Mesenchymal stem cell (in vitro differentiated cells and primary cell): ENCODE data around the gene OSBPL3.

Experiments
- DNase-seq: peaks from one replicate; pipeline ENCODE4 v3.0.0-alpha.2; 2013
- H2AFZ ChIP-seq: one replicate; pipeline ENCODE4 v1.6.1; 2013; ENCODE audit warnings: low read depth, mild to moderate bottlenecking, control low read depth, inconsistent platforms, low read length, moderate library complexity
- H2AK5ac ChIP-seq: 2 replicates; pipeline ENCODE4 v1.6.1; 2013; ENCODE audit warnings: low read length, moderate library complexity, mild to moderate bottlenecking, inconsistent platforms; ENCODE audit not compliant: severe bottlenecking
- H2BK120ac ChIP-seq: one replicate; pipeline ENCODE4 v1.6.1; 2013; ENCODE audit warnings: low read depth, mild to moderate bottlenecking, inconsistent platforms, low read length, moderate library complexity
- H2BK12ac ChIP-seq, 2 experiments: one replicate each; pipeline ENCODE4 v1.6.1; 2013; ENCODE audit warnings: inconsistent platforms in 2 of 2, low read length in 2 of 2, mild to moderate bottlenecking in 2 of 2, moderate library complexity in 2 of 2, control low read depth in 1 of 2
- H2BK15ac ChIP-seq: one replicate; pipeline ENCODE4 v1.6.1; 2013; ENCODE audit warnings: mild to moderate bottlenecking, low read depth, inconsistent platforms; ENCODE audit not compliant: poor library complexity, severe bottlenecking
- H2BK5ac ChIP-seq: 2 replicates; pipeline ENCODE4 v1.6.1; 2013; ENCODE audit warnings: low read depth, mild to moderate bottlenecking, low read length, control low read depth, inconsistent platforms; ENCODE audit not compliant: poor library complexity, severe bottlenecking
- H3K14ac ChIP-seq, 2 experiments: one replicate each; pipeline ENCODE4 v1.6.1; 2013; ENCODE audit warnings: inconsistent platforms in 2 of 2, low read length in 2 of 2, control low read depth in 1 of 2, mild to moderate bottlenecking in 1 of 2, moderate library complexity in 1 of 2
- H3K18ac ChIP-seq, 2 experiments: one replicate each; pipeline ENCODE4 v1.6.1; 2013; ENCODE audit warnings: inconsistent platforms in 2 of 2, low read length in 2 of 2, control low read depth in 1 of 2, low read depth in 1 of 2, mild to moderate bottlenecking in 1 of 2
- H3K23ac ChIP-seq, 2 experiments: one replicate each; pipeline ENCODE4 v1.6.1; 2013; ENCODE audit warnings: inconsistent platforms in 2 of 2, low read length in 2 of 2, mild to moderate bottlenecking in 2 of 2, moderate library complexity in 2 of 2, control low read depth in 1 of 2
- H3K27ac ChIP-seq: 2 replicates; pipeline ENCODE4 v1.5.1; 2013; ENCODE audit warnings: mild to moderate bottlenecking, moderate library complexity, low read length, control low read depth, inconsistent platforms; ENCODE audit not compliant: poor library complexity, severe bottlenecking
- H3K27me3 ChIP-seq, 2 experiments: 2 replicates each; pipeline versions ENCODE4 v1.6.1 to v1.7.0; 2013; ENCODE audit warnings: low read length in 2 of 2, mild to moderate bottlenecking in 2 of 2, moderate library complexity in 2 of 2, control low read depth in 1 of 2, inconsistent platforms in 1 of 2; ENCODE audit not compliant: control insufficient read depth in 1 of 2, insufficient read depth in 1 of 2
- H3K36me3 ChIP-seq, 2 experiments: 2 replicates each; pipeline versions ENCODE4 v1.6.1 to v1.7.0; 2013; ENCODE audit warnings: low read length in 2 of 2, control low read depth in 1 of 2, inconsistent platforms in 1 of 2, low read depth in 1 of 2, mild to moderate bottlenecking in 1 of 2; ENCODE audit not compliant: insufficient read depth in 2 of 2, control insufficient read depth in 1 of 2
- H3K4ac ChIP-seq, 2 experiments: one replicate each; pipeline ENCODE4 v1.6.1; 2013; ENCODE audit warnings: inconsistent platforms in 2 of 2, low read length in 2 of 2, mild to moderate bottlenecking in 2 of 2, moderate library complexity in 2 of 2, control low read depth in 1 of 2, low read depth in 1 of 2
- H3K4me1 ChIP-seq: 2 replicates; pipeline ENCODE4 v1.6.1; 2013; ENCODE audit warnings: low read depth, low read length, control low read depth; ENCODE audit not compliant: control insufficient read depth, insufficient read depth
- H3K4me2 ChIP-seq: 2 replicates; pipeline ENCODE4 v1.6.1; 2013; ENCODE audit warnings: low read length, mild to moderate bottlenecking, inconsistent platforms; ENCODE audit not compliant: poor library complexity, severe bottlenecking
- H3K4me3 ChIP-seq, 2 experiments: 2 replicates each; pipeline versions ENCODE4 v1.5.1 to v1.7.0; 2013; ENCODE audit warnings: low read length in 2 of 2, mild to moderate bottlenecking in 2 of 2, control low read depth in 1 of 2, low read depth in 1 of 2; ENCODE audit not compliant: insufficient read depth in 1 of 2
- H3K79me1 ChIP-seq: replicated peaks from 2 replicates; pipeline ENCODE4 v1.6.1; 2013; ENCODE audit warnings: mild to moderate bottlenecking, control low read depth, low read length, inconsistent platforms; ENCODE audit not compliant: poor library complexity, severe bottlenecking
- H3K9ac ChIP-seq: 2 replicates; pipeline ENCODE4 v1.7.0; 2013; ENCODE audit warnings: mild to moderate bottlenecking, low read length, moderate library complexity
- H3K9me3 ChIP-seq: 2 replicates; pipeline ENCODE4 v1.7.0; 2013; ENCODE audit warnings: mild to moderate bottlenecking, low read length; ENCODE audit not compliant: control insufficient read depth
- H4K8ac ChIP-seq: one replicate; pipeline ENCODE4 v1.6.1; 2013; ENCODE audit warnings: inconsistent platforms, mild to moderate bottlenecking, low read length, moderate library complexity
- H4K91ac ChIP-seq: one replicate; pipeline ENCODE4 v1.6.1; 2013; ENCODE audit warnings: mild to moderate bottlenecking, low read length, inconsistent platforms
- WGBS: methylation state at CpG from one replicate; pipeline ENCODE4 v1.1.7; 2013; ENCODE audit warnings: mixed read lengths; 5-methylcytosine and 5-hydroxymethylcytosine counted together

The OSBPL3 gene

GRCh38 chr7:24958399-24958798 lies 21.6 kb downstream of the OSBPL3 start:
- Histone ChIP-seq H3K14ac (no peak overlapping the region), H2BK5ac (no peak overlapping the region), H3K4me1 (peaks cover 6% of the 10 kb centered on the region), H3K79me1 (peaks cover 23% of the 10 kb centered on the region), H3K36me3 (no peaks in the 10 kb centered on the region), H3K4me3 (no peak overlapping the region), H2BK120ac (no peak overlapping the region), H3K18ac (no peak overlapping the region), H2AK5ac (no peak overlapping the region), H4K91ac (no peak overlapping the region), H3K27me3 (no peaks in the 10 kb centered on the region), H3K23ac (no peak overlapping the region), H2AFZ (no peak overlapping the region), H3K27ac (no peak overlapping the region), H3K4me2 (no peak overlapping the region), H2BK12ac (no peak overlapping the region), H3K9me3 (no peaks in the 10 kb centered on the region), H2BK15ac (no peak overlapping the region), H4K8ac (no peak overlapping the region), H3K4ac (no peak overlapping the region), H3K9ac (no peak overlapping the region)
- DNase-seq: no peak

- WGBS: 95% methylated on average over 2 of the region's 3 CpGs
- peaks cover 14% of the 10 kb centered on the region for H3K79me1 ChIP-seq
- H4K8ac ChIP-seq: no peak overlapping the region
- no peak overlapping the region for H3K23ac ChIP-seq
- no peak overlapping the region for H2BK5ac ChIP-seq
- no peak overlapping the region for H3K9ac ChIP-seq
- H2BK15ac ChIP-seq: no peak overlapping the region
- H3K4me2 ChIP-seq: no peak overlapping the region
- H3K18ac ChIP-seq: no peak overlapping the region
- no peak overlapping the region for H3K27ac ChIP-seq
- H3K4me3 ChIP-seq: no peak overlapping the region
- no peak overlapping the region for H3K4ac ChIP-seq
- H3K36me3 ChIP-seq: no peaks in the 10 kb centered on the region
- no peak overlapping the region for H2BK12ac ChIP-seq
- H3K14ac ChIP-seq: peak overlapping the region in 1 of 2 experiments; percentile 26
- no peak overlapping the region for H2BK120ac ChIP-seq
- no peaks in the 10 kb centered on the region for H3K9me3 ChIP-seq
- DNase-seq: no peak
- peaks cover 2% of the 10 kb centered on the region for H3K4me1 ChIP-seq
- H3K27me3 ChIP-seq: no peaks in the 10 kb centered on the region
- H2AK5ac ChIP-seq: no peak overlapping the region
- no peak overlapping the region for H4K91ac ChIP-seq
- H2AFZ ChIP-seq: no peak overlapping the region
Measured at GRCh38 chr7:24956021-24956420, 24.0 kb downstream of the OSBPL3 start.

DNA sequence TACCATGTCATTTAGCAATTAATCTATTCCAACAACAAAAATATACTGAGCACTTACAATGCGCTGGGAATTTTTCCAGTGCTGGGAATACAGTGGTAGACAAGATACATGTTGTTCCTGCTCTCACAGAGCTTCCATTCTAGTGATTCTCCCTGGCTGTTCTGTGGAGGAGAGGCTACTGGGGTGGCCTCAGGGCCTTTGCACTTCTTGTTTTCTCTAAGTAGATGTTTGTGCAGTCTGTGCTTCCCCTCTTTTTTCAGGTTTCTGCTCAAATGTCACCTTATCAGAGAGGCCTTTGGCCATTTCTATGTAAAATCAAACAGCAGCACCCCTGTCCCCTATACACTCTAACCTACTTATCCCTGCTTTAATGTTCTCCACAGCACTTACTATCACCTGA lies 24.7 kb downstream of the OSBPL3 start:
- Histone ChIP-seq H3K9ac (no peak overlapping the region), H3K9me3 (no peaks in the 10 kb centered on the region), H3K27ac (no peak overlapping the region), H3K27me3 (no peaks in the 10 kb centered on the region), H2BK12ac (no peak overlapping the region), H2BK15ac (no peak overlapping the region), H3K18ac (peak overlapping the region in 1 of 2 experiments; percentile 10), H2AFZ (no peak overlapping the region), H3K4ac (no peak overlapping the region), H3K23ac (no peak overlapping the region), H3K4me2 (no peak overlapping the region), H3K4me3 (no peak overlapping the region), H2AK5ac (no peak overlapping the region), H2BK5ac (no peak overlapping the region), H3K4me1 (peaks cover 2% of the 10 kb centered on the region), H2BK120ac (no peak overlapping the region), H3K79me1 (peaks cover 14% of the 10 kb centered on the region), H4K8ac (no peak overlapping the region), H4K91ac (no peak overlapping the region), H3K36me3 (no peaks in the 10 kb centered on the region), H3K14ac (no peak overlapping the region)
- WGBS: 100% methylated on average over 1 of the region's 1 CpG
- no peak for DNase-seq

DNA sequence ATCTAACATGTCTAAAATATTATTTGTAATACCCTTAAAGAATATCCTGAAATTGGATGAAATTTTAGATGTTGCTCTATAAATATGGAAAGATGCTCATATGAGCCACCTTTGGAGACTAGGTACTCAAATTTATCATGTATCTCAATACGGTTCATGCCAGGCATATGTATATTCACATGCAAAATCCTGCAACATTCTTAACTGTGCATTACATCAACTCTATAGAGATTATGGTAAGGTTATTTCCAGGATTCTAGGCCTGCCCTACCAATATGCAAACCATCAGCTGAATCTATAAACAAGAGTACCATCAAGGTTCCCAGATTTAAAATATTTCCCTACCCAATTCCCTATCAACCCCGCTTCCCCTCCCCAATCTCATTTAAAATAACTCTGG lies 27.5 kb downstream of the OSBPL3 start:
- no peak for DNase-seq
- 100% methylated on average over 2 of the region's 2 CpGs for WGBS
- Histone ChIP-seq H2BK5ac (no peak overlapping the region), H3K18ac (no peak overlapping the region), H3K4me1 (peaks cover 5% of the 10 kb centered on the region), H2AK5ac (no peak overlapping the region), H3K4me3 (no peak overlapping the region), H2BK12ac (no peak overlapping the region), H3K36me3 (no peaks in the 10 kb centered on the region), H2BK15ac (no peak overlapping the region), H3K4ac (no peak overlapping the region), H3K4me2 (no peak overlapping the region), H2AFZ (no peak overlapping the region), H3K27ac (no peak overlapping the region), H3K27me3 (no peaks in the 10 kb centered on the region), H3K14ac (no peak overlapping the region), H3K79me1 (peaks cover 18% of the 10 kb centered on the region), H4K8ac (no peak overlapping the region), H4K91ac (no peak overlapping the region), H3K23ac (no peak overlapping the region), H3K9ac (no peak overlapping the region), H2BK120ac (no peak overlapping the region), H3K9me3 (no peaks in the 10 kb centered on the region)
